Mesothelial cell of epicardium (in vitro differentiated cells): ENCODE measurements around the gene PCDHGA4. TPM values are rescaled to one million over a fixed set of nuclear protein-coding genes. Genes with fewer than 3 reads are reported as not detected.
"Not testable (repeated sequence)": the region's sequence is repeated elsewhere in the genome, so short reads cannot be mapped to it uniquely, and the experiment has no call there.

ENCODE experiments used
- DNase-seq, 2 experiments: peaks; one replicate each; pipeline ENCODE4 v3.0.0; 2021; ENCODE audit warnings: low spot score in 2 of 2; ENCODE audit not compliant: unreplicated experiment in 2 of 2
- H3K27ac Mint-ChIP-seq: 2 replicates; pipeline ENCODE4 v1.8.0; 2021; ENCODE audit warnings: mixed read lengths
- H3K27me3 Mint-ChIP-seq: 2 replicates; pipeline ENCODE4 v1.8.0; 2021; ENCODE audit warnings: low read depth, mixed read lengths
- H3K36me3 Mint-ChIP-seq: 2 replicates; pipeline ENCODE4 v1.8.0; 2021; ENCODE audit warnings: mixed read lengths
- H3K4me1 Mint-ChIP-seq: 2 replicates; pipeline ENCODE4 v1.8.0; 2021; ENCODE audit warnings: mixed read lengths
- H3K4me3 Mint-ChIP-seq: 2 replicates; pipeline ENCODE4 v1.8.0; 2021; ENCODE audit warnings: mild to moderate bottlenecking, moderate library complexity, mixed read lengths
- H3K9me3 Mint-ChIP-seq: 2 replicates; pipeline ENCODE4 v1.8.0; 2021; ENCODE audit warnings: mixed read lengths
- CTCF ChIP-seq: fragments of 200-600 bp; sonication (generic); IDR thresholded peaks from one replicate; pipeline ENCODE4 v1.5.0; 2021; ENCODE audit warnings: antibody characterized with exemption; ENCODE audit not compliant: unreplicated experiment
- total RNA-seq: library from RNA; stranded (reverse); gene quantifications from 3 replicates; pipeline ENCODE4 v1.2.1, GENCODE V29; 2021

PCDHGA4 gene
- total RNA-seq, 1 donor from 2014 or later = 1.1 TPM

GRCh38 chr5:141387557-141388311 is 32.9 kb downstream of the PCDHGA4 start, which contains the start of gene PCDHGB4:
TSS of gene PCDHGB4 (plus strand) at chr5:141387698. CDS start at chr5:141387885, 187 bp downstream.
- H3K27me3 Mint-ChIP-seq, H3K4me1 Mint-ChIP-seq, DNase-seq: not testable (repeated sequence)
- H3K27ac Mint-ChIP-seq = peak within 1 kb of the TSS; percentile 64
- H3K4me3 Mint-ChIP-seq = peak within 1 kb of the TSS; percentile 70
- H3K9me3 Mint-ChIP-seq = peaks cover 65% of the 10 kb centered on the region
- peaks cover 36% of the 10 kb centered on the region for H3K36me3 Mint-ChIP-seq
- peak; percentile 19 for TF ChIP-seq CTCF

DNA sequence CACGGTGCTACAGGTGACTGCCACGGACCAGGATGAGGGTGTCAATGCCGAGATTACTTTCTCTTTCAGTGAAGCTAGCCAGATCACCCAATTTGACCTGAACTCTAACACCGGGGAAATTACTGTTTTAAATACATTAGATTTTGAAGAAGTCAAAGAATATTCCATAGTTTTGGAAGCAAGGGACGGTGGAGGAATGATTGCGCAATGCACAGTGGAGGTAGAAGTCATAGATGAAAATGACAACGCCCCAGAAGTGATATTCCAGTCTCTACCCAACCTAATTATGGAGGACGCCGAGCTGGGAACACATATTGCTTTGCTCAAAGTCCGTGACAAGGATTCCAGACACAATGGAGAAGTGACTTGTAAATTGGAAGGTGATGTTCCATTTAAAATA is 33.8 kb downstream of the PCDHGA4 start:
- no peaks in the 10 kb centered on the region for H3K4me1 Mint-ChIP-seq
- peaks cover 39% of the 10 kb centered on the region for H3K36me3 Mint-ChIP-seq
- H3K9me3 Mint-ChIP-seq = peaks cover 63% of the 10 kb centered on the region
- DNase-seq = no peak
- no peaks in the 10 kb centered on the region for H3K27me3 Mint-ChIP-seq
- H3K27ac Mint-ChIP-seq = no peak overlapping the region
- no peak overlapping the region for H3K4me3 Mint-ChIP-seq
- no peak for TF ChIP-seq CTCF

- H3K27ac Mint-ChIP-seq = no peak overlapping the region
- no peak for TF ChIP-seq CTCF
- no peaks in the 10 kb centered on the region for H3K4me1 Mint-ChIP-seq
- peaks cover 40% of the 10 kb centered on the region for H3K36me3 Mint-ChIP-seq
- no peaks in the 10 kb centered on the region for H3K27me3 Mint-ChIP-seq
- no peak for DNase-seq
- H3K9me3 Mint-ChIP-seq = peaks cover 64% of the 10 kb centered on the region
- H3K4me3 Mint-ChIP-seq = peak overlapping the region; percentile 15
Measured at GRCh38 chr5:141389153-141390042, 34.6 kb downstream of the PCDHGA4 start.

GRCh38 chr5:141392429-141393198 is 37.8 kb downstream of the PCDHGA4 start, which contains the start of gene PCDHGA8:
TSS of gene PCDHGA8 (plus strand) at chr5:141392633. CDS start at chr5:141392814, 181 bp downstream.
- H3K4me3 Mint-ChIP-seq = no peak within 1 kb of the TSS
- H3K4me1 Mint-ChIP-seq = no peaks in the 10 kb centered on the region
- TF ChIP-seq CTCF = no peak
- H3K36me3 Mint-ChIP-seq = peaks cover 53% of the 10 kb centered on the region
- DNase-seq = no peak
- peaks cover 55% of the 10 kb centered on the region for H3K9me3 Mint-ChIP-seq
- H3K27me3 Mint-ChIP-seq = no peaks in the 10 kb centered on the region
- H3K27ac Mint-ChIP-seq = no peak within 1 kb of the TSS

- no peak overlapping the region for H3K27ac Mint-ChIP-seq
- peaks cover 54% of the 10 kb centered on the region for H3K9me3 Mint-ChIP-seq
- DNase-seq = no peak
- TF ChIP-seq CTCF = no peak
- no peak overlapping the region for H3K4me3 Mint-ChIP-seq
- H3K4me1 Mint-ChIP-seq = no peaks in the 10 kb centered on the region
- H3K36me3 Mint-ChIP-seq = peaks cover 52% of the 10 kb centered on the region
- H3K27me3 Mint-ChIP-seq = no peaks in the 10 kb centered on the region
Measured at GRCh38 chr5:141393267-141393666, 38.4 kb downstream of the PCDHGA4 start.

- not testable (repeated sequence) for H3K27me3 Mint-ChIP-seq, H3K4me1 Mint-ChIP-seq, DNase-seq, H3K27ac Mint-ChIP-seq, H3K4me3 Mint-ChIP-seq
- H3K9me3 Mint-ChIP-seq = peaks cover 54% of the 10 kb centered on the region
- H3K36me3 Mint-ChIP-seq = peaks cover 51% of the 10 kb centered on the region
Measured at GRCh38 chr5:141394401-141395187, 39.8 kb downstream of the PCDHGA4 start.

- H3K27me3 Mint-ChIP-seq, H3K4me1 Mint-ChIP-seq, H3K27ac Mint-ChIP-seq, H3K4me3 Mint-ChIP-seq, DNase-seq: not testable (repeated sequence)
- peaks cover 49% of the 10 kb centered on the region for H3K9me3 Mint-ChIP-seq
- peaks cover 47% of the 10 kb centered on the region for H3K36me3 Mint-ChIP-seq
Measured at GRCh38 chr5:141397756-141398551, 43.1 kb downstream of the PCDHGA4 start, which contains the start of gene PCDHGB5. TSS of gene PCDHGB5 (plus strand) at chr5:141397947. CDS start at chr5:141398128, 181 bp downstream.
